GM12891 (cell line): ENCODE data around the gene FAM227A.

Experiments
- POLR2A ChIP-seq: IDR thresholded peaks from 2 replicates; pipeline ENCODE4 v1.6.1; 2011; ENCODE audit warnings: low read depth, low read length, control low read depth
- POLR2AphosphoS5 ChIP-seq: IDR thresholded peaks from 2 replicates; pipeline ENCODE4 v1.6.1; 2011; ENCODE audit warnings: low read depth, low read length, control low read depth
- TAF1 ChIP-seq: IDR thresholded peaks from 2 replicates; pipeline ENCODE4 v1.6.1; 2011; ENCODE audit warnings: low read depth, low read length, control low read depth

- TF ChIP-seq POLR2A: no peak
- TF ChIP-seq TAF1: no peak
- no peak for TF ChIP-seq POLR2AphosphoS5
Observed at GRCh38 chr22:38614332-38615063, 41.7 kb downstream of the FAM227A start.
